ENCODE measurements around the gene ZIC5.
"Not testable (repeated sequence)": the region's sequence is repeated elsewhere in the genome, so short reads cannot be mapped to it uniquely, and the experiment has no call there.

Gene ZIC5

GRCh38 chr13:99948907-99949678, 22.5 kb downstream of the ZIC5 start:
- Mint-ChIP-seq H3K9me3 (no peaks in the 10 kb centered on the region), H3K27me3 (peaks cover 76% of the 10 kb centered on the region), H3K4me3 (no peak overlapping the region), H3K27ac (no peak overlapping the region), H3K36me3 (ENCODE audit: low read depth) (no peaks in the 10 kb centered on the region), H3K4me1 (ENCODE audit: low read depth) (no peaks in the 10 kb centered on the region)

- H3K36me3 Mint-ChIP-seq (ENCODE audit: low read depth), result no peaks in the 10 kb centered on the region
- no peaks in the 10 kb centered on the region for H3K9me3 Mint-ChIP-seq
- no peaks in the 10 kb centered on the region for H3K4me1 Mint-ChIP-seq (ENCODE audit: low read depth)
Observed at GRCh38 chr13:99948411-99948810, 23.2 kb downstream of the ZIC5 start.

GRCh38 chr13:99947666-99948065, 23.9 kb downstream of the ZIC5 start:
- H3K27ac Mint-ChIP-seq, result no peak overlapping the region
- H3K27me3 Mint-ChIP-seq, result peaks cover 69% of the 10 kb centered on the region
- H3K36me3 Mint-ChIP-seq (ENCODE audit: low read depth), result no peaks in the 10 kb centered on the region
- no peaks in the 10 kb centered on the region for H3K9me3 Mint-ChIP-seq
- no peaks in the 10 kb centered on the region for H3K4me1 Mint-ChIP-seq (ENCODE audit: low read depth)
- H3K4me3 Mint-ChIP-seq, result no peak overlapping the region

More at GRCh38 chr13:99948411-99948810, 23.2 kb downstream of the ZIC5 start:
- peaks cover 75% of the 10 kb centered on the region for H3K27me3 Mint-ChIP-seq
- H3K27ac Mint-ChIP-seq, result no peak overlapping the region
- H3K4me3 Mint-ChIP-seq, result no peak overlapping the region

GRCh38 chr13:99945515-99945914, 26.1 kb downstream of the ZIC5 start:
- H3K27ac Mint-ChIP-seq; H3K4me3 Mint-ChIP-seq; H3K9me3 Mint-ChIP-seq; H3K4me1 Mint-ChIP-seq (ENCODE audit: low read depth); H3K36me3 Mint-ChIP-seq (ENCODE audit: low read depth): not testable (repeated sequence)
- peaks cover 59% of the 10 kb centered on the region for H3K27me3 Mint-ChIP-seq

GRCh38 chr13:99944606-99945005, 27.0 kb downstream of the ZIC5 start:
- Mint-ChIP-seq H3K4me1 (ENCODE audit: low read depth) (no peaks in the 10 kb centered on the region), H3K36me3 (ENCODE audit: low read depth) (no peaks in the 10 kb centered on the region), H3K27me3 (peaks cover 49% of the 10 kb centered on the region), H3K27ac (no peak overlapping the region), H3K9me3 (no peaks in the 10 kb centered on the region), H3K4me3 (no peak overlapping the region)

GRCh38 chr13:99944102-99944501, 27.5 kb downstream of the ZIC5 start:
- no peak overlapping the region for H3K27ac Mint-ChIP-seq
- H3K9me3 Mint-ChIP-seq, result no peaks in the 10 kb centered on the region
- peaks cover 47% of the 10 kb centered on the region for H3K27me3 Mint-ChIP-seq
- H3K36me3 Mint-ChIP-seq (ENCODE audit: low read depth), result no peaks in the 10 kb centered on the region
- no peak overlapping the region for H3K4me3 Mint-ChIP-seq
- H3K4me1 Mint-ChIP-seq (ENCODE audit: low read depth), result no peaks in the 10 kb centered on the region

GRCh38 chr13:99941911-99942310, 29.7 kb downstream of the ZIC5 start:
- no peaks in the 10 kb centered on the region for H3K9me3 Mint-ChIP-seq
- H3K27ac Mint-ChIP-seq, result no peak overlapping the region
- H3K27me3 Mint-ChIP-seq, result peaks cover 35% of the 10 kb centered on the region
- H3K4me3 Mint-ChIP-seq, result no peak overlapping the region
- H3K36me3 Mint-ChIP-seq (ENCODE audit: low read depth), result no peaks in the 10 kb centered on the region
- H3K4me1 Mint-ChIP-seq (ENCODE audit: low read depth), result no peaks in the 10 kb centered on the region

- no peak overlapping the region for H3K4me3 Mint-ChIP-seq
- no peaks in the 10 kb centered on the region for H3K4me1 Mint-ChIP-seq (ENCODE audit: low read depth)
- H3K27me3 Mint-ChIP-seq, result peaks cover 36% of the 10 kb centered on the region
- H3K36me3 Mint-ChIP-seq (ENCODE audit: low read depth), result no peaks in the 10 kb centered on the region
- no peaks in the 10 kb centered on the region for H3K9me3 Mint-ChIP-seq
- H3K27ac Mint-ChIP-seq, result no peak overlapping the region
Observed at GRCh38 chr13:99941086-99941485, 30.5 kb downstream of the ZIC5 start.

- Mint-ChIP-seq H3K27ac (no peak overlapping the region), H3K36me3 (ENCODE audit: low read depth) (no peaks in the 10 kb centered on the region), H3K9me3 (no peaks in the 10 kb centered on the region), H3K27me3 (peaks cover 38% of the 10 kb centered on the region), H3K4me1 (ENCODE audit: low read depth) (no peaks in the 10 kb centered on the region), H3K4me3 (no peak overlapping the region)
Observed at GRCh38 chr13:99938635-99939034, 32.9 kb downstream of the ZIC5 start.

- no peaks in the 10 kb centered on the region for H3K36me3 Mint-ChIP-seq (ENCODE audit: low read depth)
- no peaks in the 10 kb centered on the region for H3K9me3 Mint-ChIP-seq
- no peaks in the 10 kb centered on the region for H3K4me1 Mint-ChIP-seq (ENCODE audit: low read depth)
- H3K27ac Mint-ChIP-seq, result no peak overlapping the region
- H3K27me3 Mint-ChIP-seq, result peaks cover 34% of the 10 kb centered on the region
- H3K4me3 Mint-ChIP-seq, result no peak overlapping the region
Observed at GRCh38 chr13:99935772-99936171, 35.8 kb downstream of the ZIC5 start.

GRCh38 chr13:99932912-99933311, 38.7 kb downstream of the ZIC5 start:
- Mint-ChIP-seq H3K9me3 (no peaks in the 10 kb centered on the region), H3K27ac (no peak overlapping the region), H3K27me3 (peaks cover 30% of the 10 kb centered on the region), H3K4me1 (ENCODE audit: low read depth) (no peaks in the 10 kb centered on the region), H3K36me3 (ENCODE audit: low read depth) (no peaks in the 10 kb centered on the region), H3K4me3 (no peak overlapping the region)

GRCh38 chr13:99930925-99931324, 40.6 kb downstream of the ZIC5 start:
- Mint-ChIP-seq H3K36me3 (ENCODE audit: low read depth) (no peaks in the 10 kb centered on the region), H3K27ac (no peak overlapping the region), H3K4me3 (no peak overlapping the region), H3K27me3 (peaks cover 21% of the 10 kb centered on the region), H3K9me3 (no peaks in the 10 kb centered on the region), H3K4me1 (ENCODE audit: low read depth) (no peaks in the 10 kb centered on the region)

GRCh38 chr13:99929866-99930265, 41.7 kb downstream of the ZIC5 start:
- Mint-ChIP-seq H3K27ac (no peak overlapping the region), H3K4me1 (ENCODE audit: low read depth) (no peaks in the 10 kb centered on the region), H3K4me3 (no peak overlapping the region), H3K9me3 (no peaks in the 10 kb centered on the region), H3K27me3 (peaks cover 22% of the 10 kb centered on the region), H3K36me3 (ENCODE audit: low read depth) (no peaks in the 10 kb centered on the region)

- no peak overlapping the region for H3K27ac Mint-ChIP-seq
- no peak overlapping the region for H3K4me3 Mint-ChIP-seq
- H3K27me3 Mint-ChIP-seq, result peaks cover 17% of the 10 kb centered on the region
- peaks cover 3% of the 10 kb centered on the region for H3K9me3 Mint-ChIP-seq
- H3K36me3 Mint-ChIP-seq (ENCODE audit: low read depth), result no peaks in the 10 kb centered on the region
- H3K4me1 Mint-ChIP-seq (ENCODE audit: low read depth), result no peaks in the 10 kb centered on the region
Observed at GRCh38 chr13:99926014-99926731, 45.4 kb downstream of the ZIC5 start.

GRCh38 chr13:99923877-99924582, 47.5 kb downstream of the ZIC5 start:
- H3K27ac Mint-ChIP-seq, result no peak overlapping the region
- H3K27me3 Mint-ChIP-seq, result peaks cover 22% of the 10 kb centered on the region
- H3K36me3 Mint-ChIP-seq (ENCODE audit: low read depth), result no peaks in the 10 kb centered on the region
- H3K4me3 Mint-ChIP-seq, result no peak overlapping the region
- H3K4me1 Mint-ChIP-seq (ENCODE audit: low read depth), result no peaks in the 10 kb centered on the region
- H3K9me3 Mint-ChIP-seq, result peaks cover 3% of the 10 kb centered on the region
